ENCODE results near the gene VPS45.

The VPS45 gene

DNA sequence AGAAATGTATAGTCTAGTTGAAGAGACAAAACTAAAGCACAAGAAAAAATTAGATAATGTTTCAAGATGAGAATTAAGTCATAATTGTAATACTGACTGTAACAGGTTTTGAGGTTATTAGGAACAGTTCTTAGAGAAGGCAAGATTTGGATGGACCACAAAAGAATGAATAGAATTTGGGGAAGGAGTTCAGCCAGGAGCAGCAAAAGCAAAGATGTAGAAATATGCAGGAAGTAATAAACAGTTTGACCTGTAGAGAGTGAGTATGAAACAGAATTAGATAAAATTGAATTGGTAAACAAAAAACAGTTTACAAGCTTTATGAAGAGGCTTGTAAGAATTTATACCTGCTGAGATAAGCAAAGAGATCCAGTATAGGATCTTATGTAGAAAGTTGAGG, 16.3 kb downstream of the VPS45 start:
- H3K27me3 ChIP-seq (ENCODE audit: insufficient read depth, low read length), result no peaks in the 10 kb centered on the region
- no peaks in the 10 kb centered on the region for H3K9me3 ChIP-seq (ENCODE audit: low read length)
- H3K36me3 ChIP-seq (ENCODE audit: insufficient read depth, low read length), result peaks cover 84% of the 10 kb centered on the region
- no peak overlapping the region for H2AFZ ChIP-seq (ENCODE audit: low read depth, low read length)
- no peak overlapping the region for H3K4me3 ChIP-seq (ENCODE audit: low read length)
- H3K4me1 ChIP-seq (ENCODE audit: insufficient read depth, low read length), result no peaks in the 10 kb centered on the region

DNA sequence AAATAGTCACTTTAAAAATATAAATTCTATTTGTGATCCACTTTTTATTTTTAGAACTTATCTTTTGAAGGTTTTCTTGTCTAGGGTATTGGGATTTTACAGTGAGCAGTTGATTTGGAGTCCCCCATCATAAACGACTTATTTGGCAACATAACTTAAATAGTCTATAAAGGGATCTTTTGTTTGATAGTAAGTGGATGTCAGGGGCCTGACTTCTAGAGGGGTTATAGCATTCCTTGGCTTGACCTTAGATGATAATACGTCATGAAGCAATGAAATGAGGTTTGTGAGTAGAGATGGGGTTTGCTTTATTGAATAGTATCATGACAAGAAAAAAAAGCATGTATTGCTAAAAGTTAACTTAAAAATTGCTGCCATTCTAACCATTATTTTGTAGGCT, 17.8 kb downstream of the VPS45 start:
- Histone ChIP-seq H3K27me3 (ENCODE audit: insufficient read depth, low read length) (no peaks in the 10 kb centered on the region), H3K36me3 (ENCODE audit: insufficient read depth, low read length) (peaks cover 80% of the 10 kb centered on the region), H3K9me3 (ENCODE audit: low read length) (no peaks in the 10 kb centered on the region)

DNA sequence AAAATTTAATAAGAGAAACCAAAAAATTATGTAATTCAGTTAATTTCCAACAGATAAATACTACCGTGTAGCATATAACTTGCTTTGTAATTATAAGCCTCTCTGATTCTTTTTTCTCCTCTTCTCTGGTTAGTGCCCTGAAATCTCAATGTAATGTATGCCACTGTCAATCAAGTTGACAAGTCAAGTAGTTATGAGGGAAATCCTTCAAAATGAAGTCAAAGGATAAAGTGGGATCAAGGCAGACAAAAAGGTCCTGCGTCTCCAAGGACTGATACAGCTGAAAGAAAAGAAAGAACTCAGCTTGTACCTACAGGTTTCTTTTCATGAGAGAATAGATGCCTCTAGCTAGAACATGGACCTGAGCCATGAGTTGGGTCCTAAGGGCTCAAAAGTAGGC, 19.8 kb downstream of the VPS45 start:
- Histone ChIP-seq H2AFZ (ENCODE audit: low read depth, low read length) (no peak overlapping the region), H3K4me1 (ENCODE audit: insufficient read depth, low read length) (no peaks in the 10 kb centered on the region), H3K27me3 (ENCODE audit: insufficient read depth, low read length) (no peaks in the 10 kb centered on the region), H3K9me3 (ENCODE audit: low read length) (no peaks in the 10 kb centered on the region), H3K4me3 (ENCODE audit: low read length) (no peak overlapping the region), H3K36me3 (ENCODE audit: insufficient read depth, low read length) (peaks cover 78% of the 10 kb centered on the region)

More for the DNA sequence above, 17.8 kb downstream of the VPS45 start:
- Histone ChIP-seq H2AFZ (ENCODE audit: low read depth, low read length) (no peak overlapping the region), H3K4me3 (ENCODE audit: low read length) (no peak overlapping the region), H3K4me1 (ENCODE audit: insufficient read depth, low read length) (no peaks in the 10 kb centered on the region)

DNA sequence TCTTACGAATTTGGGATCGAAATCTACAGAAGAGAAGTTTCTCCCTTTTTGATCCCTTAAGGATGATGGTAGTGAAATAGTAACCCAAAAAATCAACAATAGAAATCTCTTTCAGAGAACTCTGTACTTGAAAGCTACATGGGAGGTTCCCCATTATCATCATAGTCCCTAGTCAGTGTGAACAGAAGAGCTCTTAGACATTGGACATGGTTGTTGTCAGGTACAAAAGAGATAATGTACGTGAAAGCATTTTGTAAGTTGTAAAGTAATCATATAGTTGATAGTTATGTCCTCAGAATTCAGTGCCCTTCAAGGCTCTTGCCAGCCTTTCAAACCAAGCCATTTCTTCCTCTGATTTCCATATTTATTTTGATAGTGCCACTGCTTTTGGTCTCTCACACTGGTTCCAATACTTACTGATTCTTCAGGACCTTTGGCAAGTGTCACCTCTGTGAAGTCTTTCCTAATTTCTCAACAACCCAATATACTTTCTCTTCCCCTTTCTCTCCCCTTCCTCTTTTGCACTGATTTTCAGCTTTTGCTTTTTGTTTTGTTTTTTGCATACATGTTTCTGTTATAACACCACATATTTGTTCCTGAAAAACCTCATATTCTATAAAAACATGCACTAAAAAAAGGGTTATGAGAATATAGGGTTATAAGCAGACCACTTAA, 22.4 kb downstream of the VPS45 start:
- H3K36me3 ChIP-seq (ENCODE audit: insufficient read depth, low read length), result peaks cover 72% of the 10 kb centered on the region
- H3K27me3 ChIP-seq (ENCODE audit: insufficient read depth, low read length), result no peaks in the 10 kb centered on the region
- H3K4me1 ChIP-seq (ENCODE audit: insufficient read depth, low read length), result no peaks in the 10 kb centered on the region
- no peak overlapping the region for H2AFZ ChIP-seq (ENCODE audit: low read depth, low read length)
- H3K4me3 ChIP-seq (ENCODE audit: low read length), result no peak overlapping the region
- no peaks in the 10 kb centered on the region for H3K9me3 ChIP-seq (ENCODE audit: low read length)

DNA sequence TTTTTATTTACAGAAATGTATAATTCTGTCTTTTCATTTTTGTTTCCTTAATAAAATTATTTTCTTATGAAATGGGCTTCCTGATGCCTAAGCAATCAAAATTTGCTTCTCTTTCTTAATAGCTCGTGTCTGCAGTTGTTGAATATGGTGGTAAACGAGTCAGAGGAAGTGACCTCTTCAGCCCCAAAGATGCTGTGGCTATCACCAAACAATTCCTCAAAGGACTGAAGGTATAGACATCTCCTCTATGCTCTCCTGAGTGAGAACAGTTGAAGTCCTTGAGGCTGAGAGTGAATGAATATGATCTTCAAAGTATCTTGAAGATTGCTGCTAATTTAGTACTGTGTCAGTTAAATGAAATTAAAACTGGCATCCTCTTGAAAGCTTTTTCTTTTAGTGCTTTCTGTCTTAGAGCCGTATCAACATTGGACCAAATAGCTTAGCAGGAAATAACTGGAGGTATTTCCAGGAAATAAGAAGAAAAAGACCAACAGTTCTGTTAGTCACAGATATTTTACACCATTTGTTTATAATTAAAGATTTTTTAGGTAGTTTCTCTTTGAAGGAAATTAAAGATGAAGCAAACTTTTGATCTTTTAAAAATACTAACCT, 24.7 kb downstream of the VPS45 start:
- Histone ChIP-seq H3K4me1 (ENCODE audit: insufficient read depth, low read length) (no peaks in the 10 kb centered on the region), H3K36me3 (ENCODE audit: insufficient read depth, low read length) (peaks cover 71% of the 10 kb centered on the region), H3K9me3 (ENCODE audit: low read length) (no peaks in the 10 kb centered on the region), H3K4me3 (ENCODE audit: low read length) (no peak overlapping the region), H3K27me3 (ENCODE audit: insufficient read depth, low read length) (no peaks in the 10 kb centered on the region), H2AFZ (ENCODE audit: low read depth, low read length) (no peak overlapping the region)

DNA sequence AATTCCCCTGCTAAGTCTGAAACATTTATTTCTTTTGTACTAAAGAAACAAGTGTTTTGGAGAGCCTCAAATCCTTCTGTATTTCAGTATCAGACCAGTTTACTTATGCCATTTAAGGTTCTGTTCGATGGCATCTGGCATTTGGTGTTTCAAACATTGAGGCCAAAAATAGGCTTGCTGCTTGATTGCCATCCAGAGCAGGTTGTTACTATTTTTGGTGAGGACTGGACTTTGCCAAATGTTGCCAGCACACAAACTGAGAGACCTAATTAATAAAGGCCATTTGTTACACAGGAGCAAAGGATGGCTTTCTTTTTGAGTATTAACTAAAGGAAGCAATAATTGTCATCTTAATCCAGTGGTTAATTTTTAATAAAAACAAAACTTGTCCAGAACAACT, 26.2 kb downstream of the VPS45 start:
- Histone ChIP-seq H3K36me3 (ENCODE audit: insufficient read depth, low read length) (peaks cover 61% of the 10 kb centered on the region), H3K9me3 (ENCODE audit: low read length) (no peaks in the 10 kb centered on the region), H3K27me3 (ENCODE audit: insufficient read depth, low read length) (no peaks in the 10 kb centered on the region), H2AFZ (ENCODE audit: low read depth, low read length) (no peak overlapping the region), H3K4me3 (ENCODE audit: low read length) (no peak overlapping the region), H3K4me1 (ENCODE audit: insufficient read depth, low read length) (no peaks in the 10 kb centered on the region)

DNA sequence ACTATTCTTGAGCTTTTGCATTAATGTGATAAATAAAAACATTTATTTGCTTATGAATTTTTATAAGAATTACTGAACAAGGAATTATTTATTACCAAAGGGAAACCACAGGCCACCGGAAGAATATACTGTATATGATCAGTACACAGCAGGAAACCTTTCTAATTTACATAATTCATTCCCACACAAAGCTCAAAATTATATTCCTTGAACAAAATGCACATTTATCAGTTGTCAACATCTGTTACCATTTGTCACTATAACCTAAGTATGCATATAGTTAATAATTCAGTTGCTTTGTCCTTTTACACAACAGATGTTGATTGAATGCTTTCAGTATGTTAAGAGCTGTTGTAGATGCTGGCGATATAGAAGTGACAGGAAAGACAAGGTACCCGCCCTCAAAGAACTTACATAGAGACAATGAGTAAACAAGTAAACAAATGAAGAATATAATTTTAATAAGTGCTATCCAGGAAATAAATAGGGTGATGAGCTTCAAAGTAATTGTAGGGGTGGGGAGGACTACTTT, 27.2 kb downstream of the VPS45 start:
- no peaks in the 10 kb centered on the region for H3K9me3 ChIP-seq (ENCODE audit: low read length)
- H2AFZ ChIP-seq (ENCODE audit: low read depth, low read length), result no peak overlapping the region
- H3K36me3 ChIP-seq (ENCODE audit: insufficient read depth, low read length), result peaks cover 61% of the 10 kb centered on the region
- no peak overlapping the region for H3K4me3 ChIP-seq (ENCODE audit: low read length)
- H3K27me3 ChIP-seq (ENCODE audit: insufficient read depth, low read length), result no peaks in the 10 kb centered on the region
- no peaks in the 10 kb centered on the region for H3K4me1 ChIP-seq (ENCODE audit: insufficient read depth, low read length)

DNA sequence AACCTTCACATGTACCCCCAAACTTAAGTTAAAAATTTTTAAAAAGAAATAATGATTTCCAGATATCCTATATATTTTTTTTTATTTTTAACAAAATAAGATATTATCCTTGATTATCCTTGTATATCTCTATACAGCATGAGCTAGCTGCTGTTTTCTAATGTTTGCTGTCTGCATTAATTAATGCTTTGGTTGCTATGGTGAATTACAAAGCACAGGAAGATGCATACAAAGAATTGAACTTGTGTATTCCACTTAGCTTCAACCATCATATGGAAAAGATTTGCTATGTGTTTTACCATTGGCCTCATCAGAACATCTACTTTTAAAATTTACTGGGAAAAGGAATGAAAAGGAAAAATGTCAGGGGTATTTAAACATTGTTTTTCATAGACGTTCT, 35.4 kb downstream of the VPS45 start:
- peaks cover 3% of the 10 kb centered on the region for H3K4me1 ChIP-seq (ENCODE audit: insufficient read depth, low read length)
- H3K36me3 ChIP-seq (ENCODE audit: insufficient read depth, low read length), result peaks cover 24% of the 10 kb centered on the region
- peaks cover 4% of the 10 kb centered on the region for H3K9me3 ChIP-seq (ENCODE audit: low read length)
- no peak overlapping the region for H2AFZ ChIP-seq (ENCODE audit: low read depth, low read length)
- no peak overlapping the region for H3K4me3 ChIP-seq (ENCODE audit: low read length)
- H3K27me3 ChIP-seq (ENCODE audit: insufficient read depth, low read length), result no peaks in the 10 kb centered on the region

DNA sequence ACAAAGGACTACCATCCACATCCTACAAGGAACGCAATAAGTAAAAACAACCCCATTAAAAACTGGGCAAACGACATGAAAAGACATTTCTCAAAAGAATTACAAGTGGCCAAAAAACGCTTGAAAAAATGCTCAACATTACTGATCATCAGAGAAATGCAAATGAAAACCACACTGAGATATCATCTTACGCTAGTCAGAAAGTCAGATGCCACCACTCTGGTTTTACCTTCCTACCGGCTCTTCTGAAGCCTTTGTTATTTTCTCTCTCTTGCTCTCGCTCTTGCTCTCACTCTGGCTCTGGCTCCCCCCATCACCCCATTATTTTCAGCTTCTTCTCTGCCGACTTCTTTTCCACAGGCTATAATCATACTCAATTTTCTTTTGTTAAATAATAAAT, 38.8 kb downstream of the VPS45 start:
- Histone ChIP-seq H2AFZ (ENCODE audit: low read depth, low read length) (no peak overlapping the region), H3K9me3 (ENCODE audit: low read length) (no peaks in the 10 kb centered on the region), H3K27me3 (ENCODE audit: insufficient read depth, low read length) (no peaks in the 10 kb centered on the region), H3K36me3 (ENCODE audit: insufficient read depth, low read length) (peaks cover 25% of the 10 kb centered on the region), H3K4me1 (ENCODE audit: insufficient read depth, low read length) (peaks cover 3% of the 10 kb centered on the region), H3K4me3 (ENCODE audit: low read length) (no peak overlapping the region)

DNA sequence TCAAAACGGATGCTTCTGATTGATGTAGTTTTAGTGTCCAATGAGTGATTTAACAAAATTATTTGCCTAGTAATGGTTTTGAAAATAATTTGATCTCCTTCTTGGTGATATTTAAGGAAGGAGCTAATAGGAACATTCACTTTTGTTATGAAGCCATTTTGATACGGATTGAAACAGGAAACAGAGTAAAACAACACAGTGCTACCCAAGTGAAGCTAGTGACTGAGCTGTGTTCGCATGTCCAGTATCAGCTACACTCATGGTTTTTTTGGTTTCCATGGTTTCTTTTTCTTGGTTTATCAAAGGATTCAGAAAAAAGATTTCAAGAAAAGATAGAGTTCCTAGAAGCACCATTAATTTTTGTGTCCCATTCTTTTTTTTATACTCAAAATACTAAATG, 42.0 kb downstream of the VPS45 start:
- Histone ChIP-seq H3K4me3 (ENCODE audit: low read length) (no peak overlapping the region), H3K4me1 (ENCODE audit: insufficient read depth, low read length) (no peaks in the 10 kb centered on the region), H3K9me3 (ENCODE audit: low read length) (peaks cover 15% of the 10 kb centered on the region), H3K36me3 (ENCODE audit: insufficient read depth, low read length) (peaks cover 32% of the 10 kb centered on the region), H3K27me3 (ENCODE audit: insufficient read depth, low read length) (no peaks in the 10 kb centered on the region), H2AFZ (ENCODE audit: low read depth, low read length) (no peak overlapping the region)

DNA sequence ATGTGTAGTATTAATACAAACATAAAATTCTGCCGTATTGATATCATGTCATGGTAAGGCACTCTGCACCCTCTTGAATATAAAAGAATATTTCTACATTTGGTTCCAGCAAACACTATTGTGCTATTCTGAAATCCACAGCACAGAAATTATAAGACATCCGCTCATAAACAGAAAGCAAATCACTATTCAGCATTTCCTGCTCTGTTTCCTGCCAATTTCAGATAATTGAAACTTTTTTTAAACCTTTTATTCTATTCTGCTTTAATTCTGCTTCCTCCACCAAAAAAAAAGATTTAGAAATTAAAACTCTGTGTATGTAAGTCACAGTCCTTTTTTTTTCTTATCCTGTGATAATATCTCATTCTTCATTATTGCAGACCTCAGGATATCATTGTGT, 42.5 kb downstream of the VPS45 start:
- Histone ChIP-seq H3K36me3 (ENCODE audit: insufficient read depth, low read length) (peaks cover 29% of the 10 kb centered on the region), H3K4me1 (ENCODE audit: insufficient read depth, low read length) (no peaks in the 10 kb centered on the region), H2AFZ (ENCODE audit: low read depth, low read length) (no peak overlapping the region), H3K9me3 (ENCODE audit: low read length) (peaks cover 20% of the 10 kb centered on the region), H3K4me3 (ENCODE audit: low read length) (no peak overlapping the region), H3K27me3 (ENCODE audit: insufficient read depth, low read length) (no peaks in the 10 kb centered on the region)

DNA sequence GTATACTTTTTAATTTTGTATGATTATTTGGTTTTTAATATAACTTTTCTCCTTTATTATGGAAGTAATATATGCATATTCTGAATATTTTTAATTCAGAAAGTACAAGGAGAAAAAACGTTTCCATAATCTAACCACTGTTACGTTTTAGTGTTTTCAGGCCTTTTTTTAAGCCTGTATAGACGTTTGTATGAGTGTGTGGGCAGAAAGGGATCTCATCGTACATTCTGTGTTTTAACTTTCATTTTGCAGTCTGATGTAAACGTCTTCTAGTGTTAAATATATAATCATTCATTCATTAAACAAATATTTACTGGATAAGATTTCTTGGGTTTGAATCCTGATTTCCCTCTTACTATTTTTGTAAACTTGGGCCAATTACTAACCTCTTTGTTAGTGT, 44.1 kb downstream of the VPS45 start:
- Histone ChIP-seq H2AFZ (ENCODE audit: low read depth, low read length) (no peak overlapping the region), H3K27me3 (ENCODE audit: insufficient read depth, low read length) (no peaks in the 10 kb centered on the region), H3K9me3 (ENCODE audit: low read length) (peaks cover 20% of the 10 kb centered on the region), H3K4me1 (ENCODE audit: insufficient read depth, low read length) (no peaks in the 10 kb centered on the region), H3K4me3 (ENCODE audit: low read length) (no peak overlapping the region), H3K36me3 (ENCODE audit: insufficient read depth, low read length) (peaks cover 27% of the 10 kb centered on the region)

DNA sequence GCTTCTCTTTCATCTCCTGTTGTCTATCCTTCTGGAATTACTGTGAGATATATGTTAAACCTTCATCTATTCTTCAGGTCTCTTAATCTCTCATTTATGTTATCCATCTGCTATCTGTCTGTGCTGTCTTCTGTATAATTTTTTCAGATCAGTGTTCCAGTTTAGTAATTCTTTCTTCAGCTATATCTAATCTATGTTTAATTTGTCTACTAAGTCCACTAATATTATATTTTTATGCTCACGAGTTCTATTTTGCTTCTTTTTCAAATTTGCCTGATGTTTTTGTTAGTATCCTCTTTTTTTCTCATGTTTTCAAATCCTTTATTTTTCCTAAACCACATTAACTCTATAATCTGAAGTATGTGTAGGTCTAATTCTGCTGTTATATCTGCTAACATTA, 47.5 kb downstream of the VPS45 start:
- Histone ChIP-seq H3K4me1 (ENCODE audit: insufficient read depth, low read length) (no peaks in the 10 kb centered on the region), H3K36me3 (ENCODE audit: insufficient read depth, low read length) (peaks cover 24% of the 10 kb centered on the region), H3K27me3 (ENCODE audit: insufficient read depth, low read length) (no peaks in the 10 kb centered on the region), H2AFZ (ENCODE audit: low read depth, low read length) (no peak overlapping the region), H3K4me3 (ENCODE audit: low read length) (no peak overlapping the region), H3K9me3 (ENCODE audit: low read length) (peaks cover 20% of the 10 kb centered on the region)

DNA sequence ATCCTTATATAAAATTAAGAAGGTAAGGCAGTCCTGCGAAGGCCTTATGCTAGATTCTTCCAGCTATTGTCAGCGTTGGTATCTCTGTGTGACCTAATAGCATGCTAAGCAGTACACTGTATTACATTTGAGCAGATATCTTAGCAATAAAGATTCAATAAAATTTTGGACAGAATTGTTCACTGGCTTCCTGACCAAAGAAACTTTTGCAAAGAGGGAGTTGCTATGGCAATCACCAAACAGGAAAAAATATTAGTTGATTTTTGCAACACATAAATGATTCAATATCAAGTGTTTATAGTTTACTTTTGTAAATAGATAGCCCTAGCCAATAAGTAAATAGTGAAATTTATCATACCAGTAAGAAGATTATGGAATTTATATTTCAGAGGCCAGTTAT, 51.1 kb downstream of the VPS45 start:
- H3K4me1 ChIP-seq (ENCODE audit: insufficient read depth, low read length), result no peaks in the 10 kb centered on the region
- H3K9me3 ChIP-seq (ENCODE audit: low read length), result peaks cover 9% of the 10 kb centered on the region
- no peaks in the 10 kb centered on the region for H3K27me3 ChIP-seq (ENCODE audit: insufficient read depth, low read length)
- peaks cover 9% of the 10 kb centered on the region for H3K36me3 ChIP-seq (ENCODE audit: insufficient read depth, low read length)
- H2AFZ ChIP-seq (ENCODE audit: low read depth, low read length), result no peak overlapping the region
- no peak overlapping the region for H3K4me3 ChIP-seq (ENCODE audit: low read length)

Data from neuron (in vitro differentiated cells).